Measurements from ENCODE around the gene BTN2A1.

- no peak for TF ChIP-seq CTCF (IDR thresholded peaks at IDR 0.05)
- TF ChIP-seq POLR2A (IDR thresholded peaks at IDR 0.05) = no peak
These were observed 43.5 kb upstream of the BTN2A1 start for GRCh38 chr6:26414281-26414680.
